ENCODE data around the gene REPS1. TPM values are rescaled to one million over a fixed set of nuclear protein-coding genes. Genes with fewer than 3 reads are reported as not detected.

REPS1 gene
- polyA plus RNA-seq, 1 of the 3 experiments (the other 2 are of a cell fraction) = 26.2 TPM

- H3K4me3 ChIP-seq (ENCODE audit: low read depth in 2 of 2, low read length in 1 of 2) = no peak overlapping the region
- H3K27ac ChIP-seq (ENCODE audit: low read depth in 2 of 2, low read length in 1 of 2) = no peak overlapping the region
- no peak overlapping the region for H3K4me2 ChIP-seq
- no peaks in the 10 kb centered on the region; a peak in 1 of 4 replicates for H3K4me1 ChIP-seq (ENCODE audit: control insufficient read depth in 1 of 2, insufficient read depth in 2 of 2, low read depth in 1 of 2, low read length in 1 of 2)
- H2AFZ ChIP-seq (ENCODE audit: low read depth) = no peak overlapping the region
- TF ChIP-seq SMC3 (IDR thresholded peaks at IDR 0.05; ENCODE audit: low read depth, low read length) (no peak), MXI1 (IDR thresholded peaks at IDR 0.05; ENCODE audit: low read depth, low read length) (no peak), TCF12 (IDR thresholded peaks at IDR 0.05) (no peak), ELF1 (IDR thresholded peaks at IDR 0.05) (no peak), MEF2A (IDR thresholded peaks at IDR 0.05; ENCODE audit: borderline replicate concordance, low read depth) (no peak), NRF1 (IDR thresholded peaks at IDR 0.05; ENCODE audit: low read depth, low read length) (no peak), FOSL2 (IDR thresholded peaks at IDR 0.05; ENCODE audit: borderline replicate concordance, low read depth) (no peak), PBX3 (IDR thresholded peaks at IDR 0.05) (no peak), POLR2AphosphoS5 (IDR thresholded peaks at IDR 0.05; ENCODE audit: low read depth, low read length) (no peak), GATA2 (CRISPR knock-in tag; IDR thresholded peaks at IDR 0.05) (no peak), TAF1 (IDR thresholded peaks at IDR 0.05; ENCODE audit: borderline replicate concordance, low read depth, low read length) (no peak), EP300 (IDR thresholded peaks at IDR 0.05; ENCODE audit: borderline replicate concordance in 1 of 2, low read depth in 1 of 2, low read length in 1 of 2) (no peak), RFX5 (IDR thresholded peaks at IDR 0.05; ENCODE audit: low read length) (no peak)
- no peak overlapping the region for H3K9ac ChIP-seq
- H3F3A ChIP-seq (replicated peaks; ENCODE audit: insufficient read depth) = no peaks in the 10 kb centered on the region
- no peaks in the 10 kb centered on the region for H3K79me2 ChIP-seq (ENCODE audit: insufficient read depth)
- H3K9me3 ChIP-seq = no peaks in the 10 kb centered on the region
- no peak for DNase-seq
- CTCF ChIA-PET = no interaction called here
- H3K9me2 ChIP-seq = no peaks in the 10 kb centered on the region
- no peaks in the 10 kb centered on the region for H4K20me1 ChIP-seq (ENCODE audit: insufficient read depth)
- no peaks in the 10 kb centered on the region for H3K27me3 ChIP-seq (ENCODE audit: insufficient read depth)
- 45% methylated on average over 3 of the region's 3 CpGs for WGBS (ENCODE audit: low lambda C conversion rate)
- POLR2A ChIA-PET = no interaction called here
- no peaks in the 10 kb centered on the region for H3K36me3 ChIP-seq (replicated peaks in 1 of 2; ENCODE audit: control insufficient read depth in 1 of 2, insufficient read depth in 2 of 2, low read length in 1 of 2)
These were observed 29.2 kb upstream of the REPS1 start for GRCh38 chr6:139017227-139017626.

GRCh38 chr6:139016337-139017213 is 28.5 kb upstream of the REPS1 start:
- H3K27me3 ChIP-seq (ENCODE audit: insufficient read depth) = no peaks in the 10 kb centered on the region
- H3K27ac ChIP-seq (ENCODE audit: low read depth in 2 of 2, low read length in 1 of 2) = no peak overlapping the region
- H3K36me3 ChIP-seq (replicated peaks in 1 of 2; ENCODE audit: control insufficient read depth in 1 of 2, insufficient read depth in 2 of 2, low read length in 1 of 2) = no peaks in the 10 kb centered on the region
- no peaks in the 10 kb centered on the region for H4K20me1 ChIP-seq (ENCODE audit: insufficient read depth)
- H2AFZ ChIP-seq (ENCODE audit: low read depth) = no peak overlapping the region
- H3F3A ChIP-seq (replicated peaks; ENCODE audit: insufficient read depth) = no peaks in the 10 kb centered on the region
- no peaks in the 10 kb centered on the region for H3K79me2 ChIP-seq (ENCODE audit: insufficient read depth)
- no peak overlapping the region for H3K4me2 ChIP-seq
- TF ChIP-seq EZH2phosphoT487 (IDR thresholded peaks at IDR 0.05; ENCODE audit: borderline replicate concordance, low read depth) = no peak
- TF ChIP-seq USF2 (IDR thresholded peaks at IDR 0.05; ENCODE audit: borderline replicate concordance, low read depth, low read length) = no peak
- WGBS (ENCODE audit: low lambda C conversion rate) = 73% methylated on average over 7 of the region's 7 CpGs
- no peaks in the 10 kb centered on the region for H3K9me2 ChIP-seq
- H3K4me3 ChIP-seq (ENCODE audit: low read depth in 2 of 2, low read length in 1 of 2) = no peak overlapping the region
- H3K4me1 ChIP-seq (ENCODE audit: control insufficient read depth in 1 of 2, insufficient read depth in 2 of 2, low read depth in 1 of 2, low read length in 1 of 2) = no peaks in the 10 kb centered on the region; a peak in 1 of 4 replicates
- no peaks in the 10 kb centered on the region for H3K9me3 ChIP-seq
- POLR2A ChIA-PET = no interaction called here
- DNase-seq = no peak
- CTCF ChIA-PET = no interaction called here
- H3K9ac ChIP-seq = no peak overlapping the region
